ENCODE measurements around the gene SMPX. TPM values are rescaled to one million over a fixed set of nuclear protein-coding genes. Genes with fewer than 3 reads are reported as not detected.

The SMPX gene
- total RNA-seq, 1 donor = not detected

DNA sequence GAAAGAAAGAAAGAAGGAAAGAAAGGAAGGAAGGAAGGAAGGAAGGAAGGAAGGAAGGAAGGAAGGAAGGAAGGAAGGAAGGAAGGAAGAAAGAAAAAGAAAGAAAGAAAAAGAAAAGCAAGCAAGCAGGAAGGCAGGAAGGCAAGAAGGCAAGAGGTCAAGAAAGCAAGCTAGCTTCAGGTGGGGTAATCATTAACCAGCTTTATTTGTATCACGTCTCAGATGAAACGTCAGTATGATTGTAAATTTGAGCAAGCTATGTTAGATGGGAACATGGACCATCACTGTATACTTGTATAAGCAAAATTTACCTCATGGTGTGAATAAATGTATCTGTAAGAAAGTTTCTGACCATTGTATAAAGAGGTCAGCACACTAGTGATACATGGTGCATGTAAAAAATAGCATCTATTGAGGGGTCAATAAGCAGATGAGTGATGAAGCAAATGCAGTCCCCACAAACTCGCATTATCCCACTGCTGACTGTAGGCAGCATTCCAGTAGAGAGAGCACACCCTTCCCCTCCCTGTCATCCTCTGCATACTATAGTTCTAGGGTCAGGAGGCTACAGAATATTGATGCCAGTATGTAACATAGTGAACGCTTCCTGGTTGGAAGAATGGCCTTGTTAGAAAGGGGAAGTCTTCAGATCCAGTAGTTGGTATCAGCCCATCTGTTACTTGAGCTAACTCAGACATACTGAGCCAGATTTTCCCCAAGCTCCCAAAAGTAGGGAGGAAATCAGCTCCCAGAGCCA, 83.3 kb downstream of the SMPX start:
- Histone ChIP-seq H4K20me1 (ENCODE audit: insufficient read depth, low read length) (no peaks in the 10 kb centered on the region), H3K4me3 (ENCODE audit: insufficient read depth, low read length) (no peak overlapping the region), H3K27me3 (ENCODE audit: insufficient read depth, low read length) (no peaks in the 10 kb centered on the region), H3K4me1 (ENCODE audit: insufficient read depth, low read length) (no peaks in the 10 kb centered on the region), H3K79me2 (ENCODE audit: insufficient read depth, low read length) (no peaks in the 10 kb centered on the region), H3K9me3 (ENCODE audit: low read depth, low read length) (no peaks in the 10 kb centered on the region), H3K36me3 (ENCODE audit: insufficient read depth, low read length) (no peaks in the 10 kb centered on the region), H3K27ac (ENCODE audit: low read depth, low read length) (no peak overlapping the region), H3K4me2 (ENCODE audit: insufficient read depth, low read length) (no peak overlapping the region), H2AFZ (ENCODE audit: low read length) (no peak overlapping the region)
- DNase-seq (ENCODE audit: insufficient read length, low spot score, missing footprints) = no peak
- TF ChIP-seq, protein P1, sequence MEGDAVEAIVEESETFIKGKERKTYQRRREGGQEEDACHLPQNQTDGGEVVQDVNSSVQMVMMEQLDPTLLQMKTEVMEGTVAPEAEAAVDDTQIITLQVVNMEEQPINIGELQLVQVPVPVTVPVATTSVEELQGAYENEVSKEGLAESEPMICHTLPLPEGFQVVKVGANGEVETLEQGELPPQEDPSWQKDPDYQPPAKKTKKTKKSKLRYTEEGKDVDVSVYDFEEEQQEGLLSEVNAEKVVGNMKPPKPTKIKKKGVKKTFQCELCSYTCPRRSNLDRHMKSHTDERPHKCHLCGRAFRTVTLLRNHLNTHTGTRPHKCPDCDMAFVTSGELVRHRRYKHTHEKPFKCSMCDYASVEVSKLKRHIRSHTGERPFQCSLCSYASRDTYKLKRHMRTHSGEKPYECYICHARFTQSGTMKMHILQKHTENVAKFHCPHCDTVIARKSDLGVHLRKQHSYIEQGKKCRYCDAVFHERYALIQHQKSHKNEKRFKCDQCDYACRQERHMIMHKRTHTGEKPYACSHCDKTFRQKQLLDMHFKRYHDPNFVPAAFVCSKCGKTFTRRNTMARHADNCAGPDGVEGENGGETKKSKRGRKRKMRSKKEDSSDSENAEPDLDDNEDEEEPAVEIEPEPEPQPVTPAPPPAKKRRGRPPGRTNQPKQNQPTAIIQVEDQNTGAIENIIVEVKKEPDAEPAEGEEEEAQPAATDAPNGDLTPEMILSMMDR (IDR thresholded peaks at IDR 0.05; ENCODE audit: extremely low read depth, low read depth, low read length) = no peak

DNA sequence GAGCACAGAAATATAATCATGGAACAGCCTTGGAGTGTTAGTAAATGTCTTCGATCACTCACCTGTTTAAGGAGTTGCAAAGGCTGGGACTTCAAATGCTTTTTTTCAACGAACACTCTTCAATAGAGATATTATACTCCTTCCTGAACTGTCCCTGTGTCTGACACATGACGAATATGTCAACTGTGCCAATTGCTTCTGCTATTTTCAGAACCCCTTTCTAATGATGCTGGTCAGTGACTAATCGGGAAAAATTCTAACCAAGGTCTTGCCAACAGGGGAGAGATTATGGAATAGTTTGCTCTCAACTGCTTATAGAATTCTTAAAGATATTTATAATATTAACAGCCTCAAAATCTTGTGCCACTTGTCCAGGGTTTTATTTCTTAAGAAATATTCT, 91.2 kb downstream of the SMPX start:
- TF ChIP-seq, protein P1 (IDR thresholded peaks at IDR 0.05; ENCODE audit: extremely low read depth, low read depth, low read length) = no peak
- Histone ChIP-seq H3K4me3 (ENCODE audit: insufficient read depth, low read length) (no peak overlapping the region), H3K79me2 (ENCODE audit: insufficient read depth, low read length) (no peaks in the 10 kb centered on the region), H3K4me2 (ENCODE audit: insufficient read depth, low read length) (no peak overlapping the region), H3K4me1 (ENCODE audit: insufficient read depth, low read length) (peaks cover 3% of the 10 kb centered on the region), H3K36me3 (ENCODE audit: insufficient read depth, low read length) (no peaks in the 10 kb centered on the region), H3K27me3 (ENCODE audit: insufficient read depth, low read length) (no peaks in the 10 kb centered on the region), H3K9me3 (ENCODE audit: low read depth, low read length) (no peaks in the 10 kb centered on the region), H4K20me1 (ENCODE audit: insufficient read depth, low read length) (no peaks in the 10 kb centered on the region), H3K27ac (ENCODE audit: low read depth, low read length) (no peak overlapping the region), H2AFZ (ENCODE audit: low read length) (no peak overlapping the region)
- peak; percentile 69 for DNase-seq (ENCODE audit: insufficient read length, low spot score, missing footprints)

DNA sequence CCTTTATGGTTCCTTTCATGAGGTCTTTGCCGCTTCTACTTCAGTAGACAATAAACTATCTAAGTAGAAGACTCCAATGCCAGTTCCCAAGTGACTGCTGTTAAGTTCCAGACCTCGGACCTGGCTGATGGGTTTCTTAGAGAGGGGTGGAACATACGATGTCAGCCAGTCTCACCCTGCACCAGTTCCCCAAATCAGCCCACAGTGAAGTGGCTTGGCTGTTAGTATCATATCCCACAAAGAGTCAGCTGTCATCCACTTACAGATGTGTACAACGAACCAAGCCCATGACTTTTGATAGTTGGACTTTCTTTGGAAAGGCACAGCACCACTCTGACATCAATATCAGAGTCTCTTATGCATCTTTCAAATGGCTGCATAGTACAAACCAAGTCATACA, 91.7 kb downstream of the SMPX start:
- Histone ChIP-seq H3K9me3 (ENCODE audit: low read depth, low read length) (no peaks in the 10 kb centered on the region), H2AFZ (ENCODE audit: low read length) (no peak overlapping the region), H3K79me2 (ENCODE audit: insufficient read depth, low read length) (no peaks in the 10 kb centered on the region), H3K4me2 (ENCODE audit: insufficient read depth, low read length) (no peak overlapping the region), H3K4me1 (ENCODE audit: insufficient read depth, low read length) (peaks cover 3% of the 10 kb centered on the region), H4K20me1 (ENCODE audit: insufficient read depth, low read length) (no peaks in the 10 kb centered on the region), H3K27me3 (ENCODE audit: insufficient read depth, low read length) (no peaks in the 10 kb centered on the region), H3K4me3 (ENCODE audit: insufficient read depth, low read length) (no peak overlapping the region), H3K36me3 (ENCODE audit: insufficient read depth, low read length) (no peaks in the 10 kb centered on the region), H3K27ac (ENCODE audit: low read depth, low read length) (no peak overlapping the region)
- peak; percentile 23 for DNase-seq (ENCODE audit: insufficient read length, low spot score, missing footprints)
- TF ChIP-seq, protein P1 (IDR thresholded peaks at IDR 0.05; ENCODE audit: extremely low read depth, low read depth, low read length) = no peak

DNA sequence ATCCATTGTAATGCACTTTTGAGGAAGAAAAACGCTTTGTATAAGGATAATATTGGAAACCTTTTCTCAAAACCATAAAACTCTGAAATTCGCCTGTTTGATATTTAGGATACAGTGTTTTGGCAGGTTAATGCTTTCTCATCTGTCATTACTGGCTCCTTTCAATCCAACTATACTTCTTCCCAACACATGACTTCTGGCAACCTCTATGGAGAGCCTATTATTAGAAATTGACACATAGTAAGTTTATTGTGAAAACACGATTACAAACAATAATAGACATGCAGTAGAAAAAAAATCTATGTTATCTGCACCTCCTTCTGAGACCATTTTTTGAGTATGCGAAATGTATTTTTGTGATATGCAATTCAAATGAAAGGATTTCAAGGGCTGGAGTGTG, 95.2 kb downstream of the SMPX start:
- no peak overlapping the region for H2AFZ ChIP-seq (ENCODE audit: low read length)
- TF ChIP-seq, protein P1 (IDR thresholded peaks at IDR 0.05; ENCODE audit: extremely low read depth, low read depth, low read length) = no peak
- no peaks in the 10 kb centered on the region for H3K27me3 ChIP-seq (ENCODE audit: insufficient read depth, low read length)
- no peak overlapping the region for H3K4me2 ChIP-seq (ENCODE audit: insufficient read depth, low read length)
- no peaks in the 10 kb centered on the region for H3K79me2 ChIP-seq (ENCODE audit: insufficient read depth, low read length)
- no peak overlapping the region for H3K4me3 ChIP-seq (ENCODE audit: insufficient read depth, low read length)
- H3K4me1 ChIP-seq (ENCODE audit: insufficient read depth, low read length) = peaks cover 3% of the 10 kb centered on the region
- no peaks in the 10 kb centered on the region for H3K9me3 ChIP-seq (ENCODE audit: low read depth, low read length)
- H4K20me1 ChIP-seq (ENCODE audit: insufficient read depth, low read length) = no peaks in the 10 kb centered on the region
- no peak overlapping the region for H3K27ac ChIP-seq (ENCODE audit: low read depth, low read length)
- DNase-seq (ENCODE audit: insufficient read length, low spot score, missing footprints) = no peak
- H3K36me3 ChIP-seq (ENCODE audit: insufficient read depth, low read length) = no peaks in the 10 kb centered on the region
